Panc1 (cell line): Measurements from ENCODE around the gene ZNF469.

Source experiments
- CTCF ChIP-seq: fragments of 450-650 bp; IDR thresholded peaks from 2 replicates; pipeline ENCODE4 v1.5.1; 2017; ENCODE audit warnings: mild to moderate bottlenecking
- POLR2AphosphoS5 ChIP-seq: IDR thresholded peaks from 2 replicates; pipeline ENCODE4 v1.6.1; 2012; ENCODE audit warnings: mild to moderate bottlenecking, low read depth, low read length, moderate library complexity
- TF ChIP-seq, protein P1 (sequence below), 2 experiments: IDR thresholded peaks; 2 replicates each; pipeline ENCODE4 v1.6.1; 2011 to 2012; ENCODE audit warnings: low read depth in 2 of 2, control low read depth in 1 of 2, low read length in 1 of 2, mild to moderate bottlenecking in 1 of 2, moderate library complexity in 1 of 2; ENCODE audit not compliant: insufficient read depth in 1 of 2

GRCh38 chr16:88413631-88414030, 30.9 kb downstream of the ZNF469 start:
- TF ChIP-seq CTCF (no peak), POLR2AphosphoS5 (no peak)
- TF ChIP-seq, protein P1, sequence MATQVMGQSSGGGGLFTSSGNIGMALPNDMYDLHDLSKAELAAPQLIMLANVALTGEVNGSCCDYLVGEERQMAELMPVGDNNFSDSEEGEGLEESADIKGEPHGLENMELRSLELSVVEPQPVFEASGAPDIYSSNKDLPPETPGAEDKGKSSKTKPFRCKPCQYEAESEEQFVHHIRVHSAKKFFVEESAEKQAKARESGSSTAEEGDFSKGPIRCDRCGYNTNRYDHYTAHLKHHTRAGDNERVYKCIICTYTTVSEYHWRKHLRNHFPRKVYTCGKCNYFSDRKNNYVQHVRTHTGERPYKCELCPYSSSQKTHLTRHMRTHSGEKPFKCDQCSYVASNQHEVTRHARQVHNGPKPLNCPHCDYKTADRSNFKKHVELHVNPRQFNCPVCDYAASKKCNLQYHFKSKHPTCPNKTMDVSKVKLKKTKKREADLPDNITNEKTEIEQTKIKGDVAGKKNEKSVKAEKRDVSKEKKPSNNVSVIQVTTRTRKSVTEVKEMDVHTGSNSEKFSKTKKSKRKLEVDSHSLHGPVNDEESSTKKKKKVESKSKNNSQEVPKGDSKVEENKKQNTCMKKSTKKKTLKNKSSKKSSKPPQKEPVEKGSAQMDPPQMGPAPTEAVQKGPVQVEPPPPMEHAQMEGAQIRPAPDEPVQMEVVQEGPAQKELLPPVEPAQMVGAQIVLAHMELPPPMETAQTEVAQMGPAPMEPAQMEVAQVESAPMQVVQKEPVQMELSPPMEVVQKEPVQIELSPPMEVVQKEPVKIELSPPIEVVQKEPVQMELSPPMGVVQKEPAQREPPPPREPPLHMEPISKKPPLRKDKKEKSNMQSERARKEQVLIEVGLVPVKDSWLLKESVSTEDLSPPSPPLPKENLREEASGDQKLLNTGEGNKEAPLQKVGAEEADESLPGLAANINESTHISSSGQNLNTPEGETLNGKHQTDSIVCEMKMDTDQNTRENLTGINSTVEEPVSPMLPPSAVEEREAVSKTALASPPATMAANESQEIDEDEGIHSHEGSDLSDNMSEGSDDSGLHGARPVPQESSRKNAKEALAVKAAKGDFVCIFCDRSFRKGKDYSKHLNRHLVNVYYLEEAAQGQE (IDR thresholded peaks at IDR 0.05; ENCODE audit: insufficient read depth in 1 of 2, low read depth in 2 of 2, low read length in 1 of 2): no peak
